ENCODE results near the gene TMEM144.

- TF ChIP-seq POLR2A (IDR thresholded peaks at IDR 0.05) (no peak), POLR2AphosphoS5 (IDR thresholded peaks at IDR 0.05) (no peak)
- TF ChIP-seq, protein P1, sequence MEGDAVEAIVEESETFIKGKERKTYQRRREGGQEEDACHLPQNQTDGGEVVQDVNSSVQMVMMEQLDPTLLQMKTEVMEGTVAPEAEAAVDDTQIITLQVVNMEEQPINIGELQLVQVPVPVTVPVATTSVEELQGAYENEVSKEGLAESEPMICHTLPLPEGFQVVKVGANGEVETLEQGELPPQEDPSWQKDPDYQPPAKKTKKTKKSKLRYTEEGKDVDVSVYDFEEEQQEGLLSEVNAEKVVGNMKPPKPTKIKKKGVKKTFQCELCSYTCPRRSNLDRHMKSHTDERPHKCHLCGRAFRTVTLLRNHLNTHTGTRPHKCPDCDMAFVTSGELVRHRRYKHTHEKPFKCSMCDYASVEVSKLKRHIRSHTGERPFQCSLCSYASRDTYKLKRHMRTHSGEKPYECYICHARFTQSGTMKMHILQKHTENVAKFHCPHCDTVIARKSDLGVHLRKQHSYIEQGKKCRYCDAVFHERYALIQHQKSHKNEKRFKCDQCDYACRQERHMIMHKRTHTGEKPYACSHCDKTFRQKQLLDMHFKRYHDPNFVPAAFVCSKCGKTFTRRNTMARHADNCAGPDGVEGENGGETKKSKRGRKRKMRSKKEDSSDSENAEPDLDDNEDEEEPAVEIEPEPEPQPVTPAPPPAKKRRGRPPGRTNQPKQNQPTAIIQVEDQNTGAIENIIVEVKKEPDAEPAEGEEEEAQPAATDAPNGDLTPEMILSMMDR (IDR thresholded peaks at IDR 0.05), result no peak
Measured at GRCh38 chr4:158290912-158291311, 80.6 kb downstream of the TMEM144 start.

Data from upper lobe of left lung (tissue), 4 donors.